Measurements from ENCODE around the gene IFNLR1.

GRCh38 chr1:24190983-24191461 lies 3.9 kb upstream of the IFNLR1 start:
- TF ChIP-seq CTCF (IDR thresholded peaks at IDR 0.05) (no peak), POLR2A (IDR thresholded peaks at IDR 0.05) (no peak)

All from Peyer's patch (tissue), 4 donors.